Left ventricle myocardium superior (tissue), 1 donor: Measurements from ENCODE around the gene RTL10. TPM values are rescaled to one million over a fixed set of nuclear protein-coding genes. Genes with fewer than 3 reads are reported as not detected.
A peak's percentile ranks its signal among the peaks of the same experiment; 100 is the strongest.

Source experiments
- ATAC-seq: fragments of 200-7000 bp; cut with Tn5 transposase; one replicate; pipeline ENCODE4 v1.9.1; 2020; ENCODE audit warnings: mild to moderate bottlenecking, moderate library complexity
- DNase-seq: peaks from one replicate; pipeline ENCODE4 v3.0.0-alpha.2; 2020
- intact Hi-C: fragments of 100-400 bp; cut with micrococcal nuclease; formaldehyde crosslinking; loops from one replicate; pipeline ENCODE4 v1.11.0; 2022
- total RNA-seq: library from RNA; stranded (reverse); fragmentation: NEBNext Ultra II Directional; extraction: Animal tissue kit (Norgen Biotek cat#: 25700); gene quantifications from one replicate; pipeline ENCODE4 v1.2.1, GENCODE V29; 2021
- donor health status: DM: no; HTN: yes; CAD: no; lungs with severe emphysema.

RTL10 gene
- total RNA-seq, 1 donor from 2014 or later: 8.0 TPM

DNA sequence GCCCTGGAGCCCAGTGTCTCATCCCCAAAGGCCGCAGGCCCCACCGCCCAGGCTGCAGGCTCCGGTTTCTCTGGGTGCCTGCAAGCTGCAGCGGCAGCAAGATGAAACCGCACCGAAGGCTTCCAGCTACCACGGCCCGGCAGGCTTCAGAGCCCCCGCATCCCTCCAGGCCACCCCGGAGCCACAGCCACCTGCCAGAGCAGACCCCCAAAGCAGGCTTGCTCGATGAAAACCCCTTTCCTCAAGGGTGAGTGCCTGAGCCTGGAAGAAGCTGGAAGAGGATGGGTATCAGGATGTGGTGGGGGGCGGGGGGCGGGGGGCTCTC, 24.5 kb upstream of the RTL10 start:
- intact Hi-C loops: no loop called here
- peak; percentile 20 for DNase-seq
- no peak for ATAC-seq

- ATAC-seq (no peak), DNase-seq (peak; percentile 15)
- intact Hi-C loops: no loop called here
These were observed 24.0 kb upstream of the RTL10 start for GRCh38 chr22:19878461-19879245.

DNA sequence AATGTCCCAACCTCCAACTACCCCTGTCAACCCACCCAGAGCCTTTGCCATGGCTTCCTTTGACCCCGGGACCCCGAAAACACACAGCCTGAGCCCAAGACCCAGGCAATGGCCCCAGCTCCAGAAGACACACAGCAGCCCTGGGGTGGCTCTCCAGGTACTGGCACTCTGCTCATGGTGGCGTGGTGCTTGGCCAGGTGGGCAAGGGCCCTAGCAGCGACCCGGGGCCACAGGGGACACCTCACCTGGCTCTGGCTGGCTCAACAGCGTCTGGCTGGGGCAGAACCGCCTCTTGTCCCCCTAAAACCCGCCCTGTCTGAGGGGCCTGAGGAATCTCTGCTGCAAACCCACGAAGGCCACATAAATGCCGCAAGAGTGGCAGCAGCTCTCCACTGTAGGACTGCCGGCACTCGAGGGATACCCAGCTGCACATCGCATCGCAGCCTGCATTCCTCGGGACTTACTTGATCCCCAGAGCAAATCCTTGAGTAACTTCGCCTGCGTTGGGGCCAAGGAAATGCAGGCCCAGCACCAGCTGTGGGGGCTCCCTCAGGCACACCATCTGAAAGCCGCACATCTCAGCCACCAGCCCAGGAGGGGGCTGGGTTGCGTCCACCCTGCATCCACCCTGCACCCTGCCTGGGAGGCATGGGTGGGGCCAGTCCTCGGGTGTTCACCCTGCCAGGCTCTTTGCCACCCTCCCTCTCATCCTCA, 23.1 kb upstream of the RTL10 start:
- intact Hi-C loops: no loop called here
- ATAC-seq (no peak), DNase-seq (peak; percentile 21)

GRCh38 chr22:19876941-19877625, 22.4 kb upstream of the RTL10 start:
- intact Hi-C loops: no loop called here
- peak; percentile 21 for DNase-seq
- ATAC-seq: no peak

- intact Hi-C loops: no loop called here
- peak; percentile 31 for DNase-seq
- ATAC-seq: no peak
These were observed 21.8 kb upstream of the RTL10 start for GRCh38 chr22:19876314-19876940.

- DNase-seq (peak; percentile 29), ATAC-seq (no peak)
- intact Hi-C loops: no loop called here
These were observed 21.0 kb upstream of the RTL10 start for GRCh38 chr22:19875531-19876313.

- DNase-seq: peak; percentile 26
- ATAC-seq: no peak
- intact Hi-C loops: no loop called here
These were observed 20.4 kb upstream of the RTL10 start for GRCh38 chr22:19875061-19875530.

DNA sequence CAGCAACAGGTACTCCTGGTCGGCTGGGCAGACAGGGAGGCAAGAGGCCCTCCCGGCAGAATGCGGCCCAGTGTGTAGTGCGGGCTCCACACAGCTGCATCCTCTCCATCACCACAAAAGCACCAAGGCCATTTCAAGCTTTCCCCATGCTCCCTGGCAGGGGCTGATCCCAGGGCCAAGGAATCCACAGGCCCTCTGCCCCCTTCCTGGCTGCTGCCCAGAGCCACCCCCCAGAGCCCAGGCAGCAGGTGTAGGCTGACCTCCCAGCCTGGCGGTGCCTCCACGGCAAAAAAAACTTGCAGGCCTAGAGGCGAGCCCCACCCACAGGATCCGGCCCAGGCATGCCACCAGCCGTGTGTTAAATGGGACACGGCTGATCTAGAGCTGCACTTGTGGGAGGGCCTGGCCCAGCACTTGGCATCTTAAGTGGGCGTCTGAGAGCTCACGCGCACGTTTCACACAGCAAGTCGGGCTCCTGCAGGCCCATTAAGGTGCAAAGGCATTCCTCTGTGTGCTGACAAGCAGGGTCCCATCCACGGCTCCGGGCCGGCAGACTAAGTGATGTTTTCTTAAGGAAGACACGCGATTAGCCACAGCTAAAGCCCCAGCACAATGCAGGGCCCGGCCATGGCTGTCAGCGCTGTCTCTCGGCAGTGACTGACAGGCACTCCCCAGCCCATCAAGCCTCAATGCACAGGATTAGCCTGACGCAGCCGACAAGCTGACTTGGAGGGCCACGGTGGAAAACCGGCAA, 19.8 kb upstream of the RTL10 start:
- intact Hi-C loops: no loop called here
- DNase-seq: peak; percentile 64
- ATAC-seq: peak; percentile 74

- DNase-seq (no peak), ATAC-seq (no peak)
- intact Hi-C loops: no loop called here
These were observed 19.3 kb upstream of the RTL10 start for GRCh38 chr22:19873960-19874306.

- DNase-seq (peak; percentile 21), ATAC-seq (no peak)
- intact Hi-C loops: no loop called here
These were observed 18.7 kb upstream of the RTL10 start for GRCh38 chr22:19873138-19873959.

DNA sequence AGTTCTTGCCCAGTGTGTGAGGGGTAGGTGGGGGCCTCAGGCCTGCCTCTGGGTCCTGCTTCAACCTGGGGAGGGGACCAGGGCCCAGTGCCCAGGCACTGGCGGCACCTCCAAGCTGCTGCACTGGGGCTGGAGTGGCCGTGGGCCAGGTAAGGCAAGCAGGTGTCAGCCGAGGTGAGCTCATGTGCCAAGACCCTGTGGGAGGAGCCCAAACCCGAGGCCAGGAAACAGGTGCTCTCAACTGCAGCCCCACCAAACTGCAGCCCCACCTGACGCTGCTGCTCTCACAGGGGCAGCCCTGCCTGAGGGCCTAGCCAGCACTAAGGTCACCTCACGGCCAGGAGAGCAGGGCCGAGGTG, 18.1 kb upstream of the RTL10 start:
- DNase-seq (peak; percentile 23), ATAC-seq (no peak)
- intact Hi-C loops: no loop called here

DNA sequence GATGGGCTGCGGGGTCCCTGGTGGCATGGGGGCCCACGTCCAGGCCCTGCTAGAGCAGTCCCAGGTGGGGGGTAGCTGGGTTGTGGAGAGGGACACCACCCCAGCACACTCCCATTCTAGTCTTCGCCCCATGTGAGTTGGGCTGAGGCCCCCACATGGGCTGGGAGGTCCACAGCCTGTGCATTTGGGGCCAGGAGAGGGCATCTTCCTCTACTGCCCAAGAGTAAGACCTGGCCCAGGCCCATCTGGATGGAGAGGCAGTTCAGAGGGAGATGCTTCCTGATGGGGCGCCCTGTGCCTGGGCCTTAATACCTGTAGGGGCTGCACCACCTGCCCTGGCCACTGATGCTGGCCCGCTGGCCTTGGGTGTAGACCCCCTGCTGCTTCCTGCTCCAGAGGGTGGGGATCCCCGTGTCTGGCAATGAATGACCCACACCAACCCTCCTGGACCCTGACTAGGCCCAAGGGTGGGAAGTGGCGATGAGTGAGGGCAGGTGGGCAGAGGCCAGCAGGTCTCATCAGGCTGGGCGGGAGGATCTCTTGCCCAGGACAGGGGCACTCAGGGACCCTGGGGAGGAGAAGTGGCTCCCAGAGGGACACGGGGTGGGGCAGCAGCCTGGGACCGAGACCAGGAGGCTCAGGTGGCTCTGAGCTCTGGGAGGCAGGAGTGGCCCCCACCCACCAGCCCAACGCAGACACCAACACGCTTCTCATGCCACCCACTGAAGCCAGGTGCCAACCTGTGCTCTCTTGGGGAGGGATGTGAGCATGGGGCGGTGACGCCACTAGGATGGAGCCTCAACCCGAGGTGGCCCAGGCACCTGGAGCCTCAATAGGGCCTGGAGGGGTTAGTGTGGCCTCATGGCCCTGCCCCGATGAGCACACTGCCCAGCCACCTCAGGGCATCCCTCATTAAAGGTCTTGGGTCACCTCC, 17.4 kb upstream of the RTL10 start:
- peak; percentile 26 for DNase-seq
- intact Hi-C loops: no loop called here

DNA sequence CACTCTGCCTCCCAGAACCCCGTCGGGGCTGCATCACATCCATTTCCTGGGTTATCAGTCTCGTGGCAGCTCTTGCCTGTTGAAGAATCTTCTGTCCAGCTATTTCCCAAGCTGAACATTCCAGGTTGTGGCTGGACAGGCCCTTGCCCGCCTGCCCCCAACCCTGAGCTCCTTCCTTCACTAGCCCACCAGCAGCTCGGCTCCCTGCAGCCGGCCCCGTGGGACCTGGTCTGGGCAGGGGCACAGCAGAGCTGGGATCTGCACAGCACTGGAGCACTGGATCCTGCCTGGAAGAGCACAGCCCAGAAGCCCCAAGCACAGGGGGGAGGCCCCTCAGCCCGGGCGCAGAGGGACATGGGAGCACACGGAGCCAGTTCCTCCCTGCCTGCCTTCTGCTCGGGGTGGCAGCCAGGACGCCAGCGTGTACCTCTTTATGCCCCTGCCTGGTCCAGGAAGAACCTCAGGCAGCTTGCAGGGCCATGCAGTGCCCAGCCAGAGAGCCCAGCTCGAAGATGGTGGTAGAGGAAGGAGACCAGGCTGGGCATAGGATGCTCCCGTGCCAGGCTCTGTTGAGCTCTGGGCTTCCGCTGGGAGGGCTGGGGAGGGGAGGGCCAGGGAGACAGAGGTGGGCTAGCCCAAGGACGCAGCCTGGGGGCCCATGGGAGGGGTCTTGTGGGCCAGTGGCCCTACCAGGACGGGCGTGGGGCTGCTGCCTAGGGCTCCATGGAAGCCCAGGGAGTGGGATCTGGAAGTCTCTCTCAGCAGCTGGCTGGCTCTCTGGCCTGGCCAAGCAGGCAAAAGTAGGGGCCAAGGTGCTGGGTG, 16.6 kb upstream of the RTL10 start:
- DNase-seq: peak; percentile 19
- no peak for ATAC-seq
- intact Hi-C loops: no loop called here

More for the DNA sequence above, 17.4 kb upstream of the RTL10 start:
- ATAC-seq: no peak

DNA sequence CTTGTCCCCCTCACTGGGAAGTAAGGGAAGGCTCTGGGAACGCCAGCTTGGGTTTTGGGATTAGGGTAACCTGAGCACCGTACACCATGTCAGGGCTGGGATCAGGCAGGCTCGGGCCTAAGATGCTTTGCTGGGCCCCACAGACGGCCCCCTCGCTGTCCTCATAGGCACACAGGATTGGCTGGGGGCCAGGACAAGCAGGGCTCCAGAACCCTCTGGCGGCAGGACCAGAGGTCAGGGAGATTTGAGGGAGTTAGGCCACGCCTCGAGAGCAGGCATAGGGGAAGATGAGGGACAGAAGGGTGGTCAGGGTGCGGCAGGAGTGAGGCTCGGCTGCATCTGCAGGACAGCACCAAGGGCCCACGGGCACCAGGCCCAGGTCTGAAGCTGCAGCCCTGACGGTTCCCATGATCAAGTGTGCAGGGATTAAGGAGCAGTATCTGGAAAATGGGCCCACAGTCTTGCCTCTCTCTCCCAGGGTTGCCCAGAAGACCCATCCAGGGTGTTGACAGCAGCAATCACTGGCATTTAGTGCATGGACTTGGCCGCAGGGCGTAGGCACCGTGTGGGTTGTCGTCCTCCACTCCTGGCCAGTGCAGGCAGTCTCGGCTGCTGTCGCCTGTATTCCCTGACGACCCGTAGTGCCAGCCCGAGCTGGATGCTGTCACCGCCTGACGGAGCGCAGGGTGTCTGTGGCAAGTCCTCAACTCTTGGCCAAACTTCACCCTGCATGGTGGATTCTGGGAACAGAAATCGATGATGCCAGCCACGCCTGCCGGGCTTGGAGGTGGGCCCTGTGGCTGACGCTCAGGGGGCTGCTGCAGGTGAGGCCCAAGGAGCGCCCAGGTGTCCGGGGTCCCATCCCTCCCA, 15.7 kb upstream of the RTL10 start:
- intact Hi-C loops: no loop called here
- peak; percentile 7 for ATAC-seq

More for the DNA sequence above, 15.7 kb upstream of the RTL10 start:
- peak; percentile 41 for DNase-seq
